ENCODE results near the gene DMGDH. TPM values are rescaled to one million over a fixed set of nuclear protein-coding genes. Genes with fewer than 3 reads are reported as not detected.

DMGDH gene
- total RNA-seq: 1 to 10 TPM in 2 of 3 donors, under 1 TPM in 1; 0.43 to 2.9 (median 2.4) TPM
- 1.6 TPM for total RNA-seq (2013)

DNA sequence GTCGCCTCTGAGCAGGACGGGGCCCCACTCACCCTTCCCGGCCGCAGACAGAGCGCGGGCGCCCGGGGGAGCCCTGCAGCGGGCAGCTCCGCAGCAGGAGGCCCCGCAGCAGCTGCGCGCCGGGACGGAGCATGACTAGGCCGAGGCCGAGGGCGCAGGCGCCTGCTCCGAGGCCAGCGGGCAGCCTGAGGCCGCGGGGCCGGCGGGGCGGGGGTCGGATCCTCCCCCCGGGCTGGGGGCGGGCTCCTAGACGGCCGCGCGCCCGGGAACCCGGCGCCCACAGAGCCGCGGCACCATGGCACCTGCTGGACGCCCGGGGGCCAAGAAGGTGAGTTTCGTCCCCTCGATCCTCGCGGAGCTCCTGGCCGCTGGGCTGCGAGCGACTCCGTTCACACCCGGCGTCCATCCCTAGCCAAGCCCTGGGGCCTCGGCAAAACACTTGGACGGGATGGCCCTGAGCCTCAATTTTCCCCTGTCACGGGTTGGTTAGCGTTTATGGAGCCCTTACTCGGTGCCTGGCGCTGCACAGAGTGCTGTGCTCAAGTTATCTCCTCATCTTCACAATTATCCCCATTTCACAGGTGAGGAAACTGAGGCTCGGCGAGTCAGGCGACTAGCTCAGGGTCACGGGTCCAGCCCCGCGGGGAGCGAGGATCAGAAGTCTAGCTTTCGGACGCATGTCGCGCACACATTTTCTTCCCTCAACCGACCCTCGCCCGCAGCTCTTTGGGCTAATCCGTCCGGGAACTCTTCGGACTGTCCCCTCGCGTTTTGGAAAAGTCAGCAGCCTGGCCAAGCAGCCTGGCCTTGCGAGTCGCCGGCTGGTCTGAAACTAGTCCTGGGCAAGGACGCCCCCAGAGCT lies at the start of gene DMGDH, which contains the start of gene BHMT2:
Gene DMGDH, minus strand, starts transcription at position 187 of the 862 bp plus-strand sequence. Its CDS starts 54 bp downstream, at position 133.
Gene BHMT2, plus strand, starts transcription at position 280 of the 862 bp plus-strand sequence. Its CDS starts 16 bp downstream, at position 296.
- Histone ChIP-seq H3K9me3 (ENCODE audit: control insufficient read depth, insufficient read depth, low read length) (peaks cover 3% of the 10 kb centered on the region), H3K27ac (ENCODE audit: low read length) (no peak within 1 kb of the TSS), H3K27me3 (ENCODE audit: control insufficient read depth, insufficient read depth, low read length) (peaks cover 11% of the 10 kb centered on the region), H3K4me1 (ENCODE audit: control insufficient read depth, insufficient read depth, low read length) (no peaks in the 10 kb centered on the region), H3K4me3 (ENCODE audit: low read length) (no peak within 1 kb of the TSS), H3K36me3 (ENCODE audit: control insufficient read depth, insufficient read depth, low read length) (no peaks in the 10 kb centered on the region)
- no peak for DNase-seq
- H3K27ac Mint-ChIP-seq: no peak within 1 kb of the TSS
- TF ChIP-seq, protein P1, sequence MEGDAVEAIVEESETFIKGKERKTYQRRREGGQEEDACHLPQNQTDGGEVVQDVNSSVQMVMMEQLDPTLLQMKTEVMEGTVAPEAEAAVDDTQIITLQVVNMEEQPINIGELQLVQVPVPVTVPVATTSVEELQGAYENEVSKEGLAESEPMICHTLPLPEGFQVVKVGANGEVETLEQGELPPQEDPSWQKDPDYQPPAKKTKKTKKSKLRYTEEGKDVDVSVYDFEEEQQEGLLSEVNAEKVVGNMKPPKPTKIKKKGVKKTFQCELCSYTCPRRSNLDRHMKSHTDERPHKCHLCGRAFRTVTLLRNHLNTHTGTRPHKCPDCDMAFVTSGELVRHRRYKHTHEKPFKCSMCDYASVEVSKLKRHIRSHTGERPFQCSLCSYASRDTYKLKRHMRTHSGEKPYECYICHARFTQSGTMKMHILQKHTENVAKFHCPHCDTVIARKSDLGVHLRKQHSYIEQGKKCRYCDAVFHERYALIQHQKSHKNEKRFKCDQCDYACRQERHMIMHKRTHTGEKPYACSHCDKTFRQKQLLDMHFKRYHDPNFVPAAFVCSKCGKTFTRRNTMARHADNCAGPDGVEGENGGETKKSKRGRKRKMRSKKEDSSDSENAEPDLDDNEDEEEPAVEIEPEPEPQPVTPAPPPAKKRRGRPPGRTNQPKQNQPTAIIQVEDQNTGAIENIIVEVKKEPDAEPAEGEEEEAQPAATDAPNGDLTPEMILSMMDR (IDR thresholded peaks at IDR 0.05): no peak
- no peak for ATAC-seq
- H3K4me3 Mint-ChIP-seq: no peak within 1 kb of the TSS
- no peaks in the 10 kb centered on the region for H3K4me1 Mint-ChIP-seq
- H3K27me3 Mint-ChIP-seq (ENCODE audit: low read depth in 2 of 2): peaks cover 30 to 32% of the 10 kb centered on the region in 2 donors
- WGBS (ENCODE audit: insufficient coverage): 35% methylated on average over 79 of the region's 79 CpGs
- intact Hi-C loops (cut with micrococcal nuclease): no loop called here
- no peaks in the 10 kb centered on the region for H3K36me3 Mint-ChIP-seq
- H3K9me3 Mint-ChIP-seq: no peaks in the 10 kb centered on the region

DNA sequence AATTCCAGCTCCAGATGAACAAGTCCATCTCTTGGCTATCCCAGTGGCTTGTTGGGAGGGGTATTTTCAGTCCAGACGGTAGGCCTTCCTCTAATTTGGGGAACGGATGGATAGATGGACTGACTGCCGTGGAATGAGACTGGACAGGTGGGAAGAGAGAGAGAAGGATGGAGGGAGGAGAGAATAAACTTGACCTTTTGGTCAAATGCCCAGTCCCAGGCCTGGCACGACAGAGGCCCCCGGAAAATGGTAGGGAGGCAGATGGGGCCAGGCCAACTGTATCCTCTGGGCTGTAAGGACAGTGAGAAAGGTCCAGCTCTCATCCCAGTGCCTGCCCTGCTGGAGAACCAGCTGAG lies 43.2 kb upstream of the DMGDH start:
- H3K27ac ChIP-seq (ENCODE audit: low read length): no peak overlapping the region
- H3K4me1 ChIP-seq (ENCODE audit: control insufficient read depth, insufficient read depth, low read length): no peaks in the 10 kb centered on the region
- no peak overlapping the region for H3K4me3 ChIP-seq (ENCODE audit: low read length)
- no peaks in the 10 kb centered on the region for H3K9me3 Mint-ChIP-seq
- intact Hi-C loops (cut with micrococcal nuclease): no loop called here
- no peaks in the 10 kb centered on the region for H3K36me3 Mint-ChIP-seq
- H3K4me3 Mint-ChIP-seq: no peak overlapping the region
- TF ChIP-seq, protein P1 (IDR thresholded peaks at IDR 0.05): no peak
- H3K27me3 Mint-ChIP-seq (ENCODE audit: low read depth in 2 of 2): peaks cover 41 to 47% of the 10 kb centered on the region in 2 donors
- ATAC-seq: no peak
- no peak for DNase-seq
- H3K36me3 ChIP-seq (ENCODE audit: control insufficient read depth, insufficient read depth, low read length): no peaks in the 10 kb centered on the region
- H3K9me3 ChIP-seq (ENCODE audit: control insufficient read depth, insufficient read depth, low read length): no peaks in the 10 kb centered on the region
- peaks cover 14% of the 10 kb centered on the region for H3K27me3 ChIP-seq (ENCODE audit: control insufficient read depth, insufficient read depth, low read length)
- no peaks in the 10 kb centered on the region for H3K4me1 Mint-ChIP-seq
- no peak overlapping the region for H3K27ac Mint-ChIP-seq
- 78% methylated on average over 5 of the region's 5 CpGs for WGBS (ENCODE audit: insufficient coverage)

DNA sequence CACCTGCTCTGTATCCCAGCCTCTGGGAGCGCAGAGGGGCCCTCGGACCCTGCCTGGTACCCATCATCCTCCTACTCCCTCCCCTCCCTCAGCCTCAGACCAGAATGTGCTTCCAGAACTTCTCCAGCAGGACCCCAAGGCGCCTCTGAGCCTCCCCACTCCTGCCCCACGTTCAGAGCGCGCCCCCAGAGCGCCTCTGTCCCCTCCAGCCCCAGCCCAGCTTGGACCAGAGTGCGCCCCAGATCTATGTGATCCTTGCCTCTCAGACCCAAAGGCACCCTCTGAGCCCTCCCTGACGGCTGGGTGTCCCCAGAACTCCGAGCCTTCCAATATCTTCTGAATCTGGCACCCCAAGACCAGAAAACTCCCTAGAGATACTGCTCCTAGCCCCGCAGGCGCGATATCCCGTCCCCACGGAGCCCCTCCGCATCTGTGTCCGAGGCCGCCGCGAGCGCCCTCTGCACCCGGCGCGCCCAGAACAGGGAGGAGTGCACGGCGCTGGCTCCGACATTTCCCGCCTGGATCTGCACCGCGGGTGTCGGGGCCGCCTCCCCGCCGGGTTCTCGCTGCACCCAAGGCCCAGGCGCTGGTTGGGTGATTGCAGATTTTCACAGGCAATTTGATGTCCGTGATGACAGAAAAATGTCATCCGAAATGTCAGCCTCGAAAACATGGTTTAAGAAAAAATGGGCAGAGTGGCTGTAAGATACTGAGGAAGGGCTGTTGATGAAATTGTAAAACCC lies 42.7 kb upstream of the DMGDH start:
- H3K9me3 Mint-ChIP-seq: no peaks in the 10 kb centered on the region

More for the DNA sequence above, 42.7 kb upstream of the DMGDH start:
- ATAC-seq (no peak), DNase-seq (no peak)
- peaks cover 47% of the 10 kb centered on the region in 2 donors for H3K27me3 Mint-ChIP-seq (ENCODE audit: low read depth in 2 of 2)
- Histone ChIP-seq H3K36me3 (ENCODE audit: control insufficient read depth, insufficient read depth, low read length) (no peaks in the 10 kb centered on the region), H3K4me3 (ENCODE audit: low read length) (no peak overlapping the region), H3K9me3 (ENCODE audit: control insufficient read depth, insufficient read depth, low read length) (no peaks in the 10 kb centered on the region), H3K27ac (ENCODE audit: low read length) (no peak overlapping the region), H3K4me1 (ENCODE audit: control insufficient read depth, insufficient read depth, low read length) (no peaks in the 10 kb centered on the region), H3K27me3 (ENCODE audit: control insufficient read depth, insufficient read depth, low read length) (peaks cover 14% of the 10 kb centered on the region)
- H3K27ac Mint-ChIP-seq: no peak overlapping the region
- 12% methylated on average over 39 of the region's 39 CpGs for WGBS (ENCODE audit: insufficient coverage)
- H3K4me3 Mint-ChIP-seq: no peak overlapping the region
- no peaks in the 10 kb centered on the region for H3K4me1 Mint-ChIP-seq
- intact Hi-C loops (cut with micrococcal nuclease): no loop called here
- TF ChIP-seq, protein P1 (IDR thresholded peaks at IDR 0.05): no peak
- H3K36me3 Mint-ChIP-seq: no peaks in the 10 kb centered on the region

Data from natural killer cell (primary cell).